ENCODE data around the gene GFY.

Gene GFY

DNA sequence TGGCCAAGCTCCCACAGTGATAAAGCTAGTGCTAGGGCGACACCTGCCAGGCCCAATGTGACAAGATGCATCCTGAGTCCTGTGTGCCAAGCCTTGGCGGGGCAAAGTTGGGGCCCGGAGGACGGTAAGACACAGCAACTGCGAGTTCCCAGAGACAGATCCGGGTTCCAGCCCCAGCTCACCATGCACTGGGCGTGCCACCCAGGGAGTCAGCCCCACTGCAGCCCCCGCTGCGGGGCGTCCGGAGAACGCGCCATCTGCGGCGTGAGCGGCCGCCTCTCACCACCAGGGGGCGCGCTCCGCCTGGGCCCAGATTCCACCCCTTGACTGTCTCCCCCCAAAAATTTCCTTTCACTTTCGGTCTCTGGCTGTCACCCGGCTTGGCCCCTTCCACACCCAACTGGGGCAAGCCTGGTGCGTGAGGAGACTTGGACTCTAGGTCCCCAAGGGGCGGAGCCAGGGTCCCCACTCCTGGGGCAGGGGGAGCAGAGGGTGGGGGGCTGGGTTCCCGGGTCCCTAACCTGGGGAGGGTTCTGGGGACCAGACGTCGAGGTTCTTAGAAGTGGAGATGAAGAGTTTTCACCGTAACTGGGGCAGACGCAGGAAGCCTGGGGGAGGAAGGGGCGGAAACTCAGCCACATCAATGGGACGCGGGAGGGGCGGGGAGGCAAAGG, 48.8 kb downstream of the GFY start, which contains the start of gene FLT3LG:
FLT3LG (plus strand) TSS at position 348 of the 674 bp plus-strand sequence. CDS start 425 bp downstream, outside the sequence.
- DNase-seq, result peak; percentile 75 to 81

DNA sequence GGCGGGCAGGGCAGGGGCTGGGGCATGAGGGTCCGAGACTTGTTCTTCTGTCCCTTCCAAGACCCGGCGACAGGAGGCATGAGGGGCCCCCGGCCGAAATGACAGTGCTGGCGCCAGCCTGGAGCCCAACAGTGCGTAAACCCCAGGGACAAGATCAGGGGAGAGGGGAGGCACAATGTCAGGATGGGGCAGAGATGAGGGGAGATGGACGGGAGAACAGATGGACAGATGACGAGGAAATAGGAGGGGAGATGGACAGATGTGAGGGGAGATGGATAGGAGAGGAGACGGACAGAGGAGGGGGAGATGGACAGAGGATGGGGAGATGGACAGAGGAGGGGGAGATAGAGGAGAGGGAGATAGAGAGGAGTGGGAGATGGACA, 49.3 kb downstream of the GFY start:
- DNase-seq, result no peak

DNA sequence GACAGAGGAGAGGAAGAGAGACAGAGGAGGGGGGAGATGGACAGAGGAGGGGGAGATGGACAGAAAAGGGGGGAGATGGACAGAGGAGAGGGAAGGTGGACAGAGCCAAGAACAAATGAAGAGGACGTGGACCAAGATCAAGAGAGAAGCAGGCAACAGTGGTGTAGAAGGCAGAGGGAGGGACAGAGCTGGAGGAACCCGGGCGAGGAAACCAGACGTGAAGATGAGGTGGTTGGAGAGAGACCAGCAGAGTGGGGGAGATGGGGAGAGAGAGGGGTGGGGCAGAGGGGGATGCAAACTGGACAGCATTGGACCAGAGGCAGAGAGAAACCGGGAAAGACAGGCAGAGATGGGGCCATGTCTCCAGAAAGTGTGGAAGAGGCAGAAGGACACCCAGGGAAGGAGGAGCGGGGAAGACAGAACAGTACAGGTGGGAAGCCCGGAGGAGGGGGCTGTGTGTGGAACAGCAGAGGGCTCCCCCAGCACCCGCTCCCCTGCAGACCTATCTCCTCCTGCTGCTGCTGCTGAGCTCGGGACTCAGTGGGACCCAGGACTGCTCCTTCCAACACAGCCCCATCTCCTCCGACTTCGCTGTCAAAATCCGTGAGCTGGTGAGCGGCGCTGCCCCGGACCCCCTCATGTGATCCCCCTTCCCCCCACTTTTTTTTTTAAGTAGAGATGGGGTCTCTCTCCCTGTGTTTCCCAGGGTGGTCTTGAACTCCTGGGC, 50.2 kb downstream of the GFY start:
- no peak for DNase-seq

DNA sequence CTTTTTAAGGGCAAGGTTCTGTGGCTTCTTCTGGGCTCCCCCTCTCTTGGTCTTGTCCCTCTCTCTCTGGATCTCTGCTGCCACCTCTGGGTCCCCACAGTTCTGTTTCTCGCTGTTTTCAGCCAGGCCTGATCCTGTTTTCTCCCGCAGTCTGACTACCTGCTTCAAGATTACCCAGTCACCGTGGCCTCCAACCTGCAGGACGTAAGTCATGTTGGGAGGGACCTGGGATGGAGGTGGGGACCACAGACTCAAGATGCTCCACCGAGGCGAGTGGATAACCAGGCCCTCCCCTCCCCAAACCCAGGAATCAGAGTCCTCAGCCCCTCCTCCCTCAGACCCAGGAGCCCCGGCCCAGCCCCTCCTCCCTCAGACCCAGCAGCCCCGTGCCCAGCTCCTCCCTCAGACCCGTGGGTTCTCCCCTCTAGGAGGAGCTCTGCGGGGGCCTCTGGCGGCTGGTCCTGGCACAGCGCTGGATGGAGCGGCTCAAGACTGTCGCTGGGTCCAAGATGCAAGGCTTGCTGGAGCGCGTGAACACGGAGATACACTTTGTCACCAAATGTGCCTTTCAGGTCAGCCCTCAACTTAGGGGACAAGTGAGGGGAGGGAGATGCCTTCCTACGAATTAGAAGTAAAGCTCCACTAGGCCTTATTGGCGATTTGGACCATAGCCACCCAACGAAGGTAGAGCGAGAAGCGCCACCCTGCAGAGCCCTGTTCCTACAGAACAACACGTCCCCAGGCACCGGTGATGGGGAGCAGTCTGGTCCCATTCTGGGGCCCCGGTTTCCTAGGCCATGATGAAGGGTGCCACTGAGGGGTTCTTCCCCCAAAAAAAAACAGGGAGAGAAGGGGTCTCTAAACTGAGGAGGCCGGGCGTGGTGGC, 51.0 kb downstream of the GFY start:
- DNase-seq, result peak in 1 of 2 experiments; percentile 13
